ENCODE data around the gene YDJC. TPM values are rescaled to one million over a fixed set of nuclear protein-coding genes. Genes with fewer than 3 reads are reported as not detected.
A peak's percentile ranks its signal among the peaks of the same experiment; 100 is the strongest.
"Not testable (repeated sequence)": the region's sequence is repeated elsewhere in the genome, so short reads cannot be mapped to it uniquely, and the experiment has no call there.

YDJC gene
- total RNA-seq, result 10 to 100 TPM; 44.5 to 72.7 (median 54.6) TPM

- DNase-seq, result peak; percentile 94
- no peaks in the 10 kb centered on the region for H3K36me3 ChIP-seq
- H3K27ac ChIP-seq, result peak within 1 kb of the TSS in 2 of 3 donors; percentile 24 to 78
- intact Hi-C loops (cut with DNase I), result no loop called here
- H3K4me3 ChIP-seq (replicated peaks in 1 of 3), result peak within 1 kb of the TSS; percentile 84 to 99 (median 91)
- WGBS, 2 donors, result 0 to 1% methylated on average over 2 to 31 of the region's 93 CpGs
- no peaks in the 10 kb centered on the region for H3K9me3 ChIP-seq
- H3K4me1 ChIP-seq, result peaks cover 10 to 23% of the 10 kb centered on the region in 2 donors
- peak in 1 of 2 donors; percentile 59 for TF ChIP-seq POLR2A (IDR thresholded peaks at IDR 0.05)
- peak; percentile 11 to 93 (median 60) for TF ChIP-seq CTCF (IDR thresholded peaks at IDR 0.05)
- no peaks in the 10 kb centered on the region for H3K27me3 ChIP-seq
Measured at GRCh38 chr22:21629255-21630149, at the start of gene YDJC. YDJC (minus strand) TSS chr22:21630022; CDS start chr22:21630014, 8 bp downstream.

GRCh38 chr22:21679383-21679782 lies 49.6 kb upstream of the YDJC start:
- H3K4me3 ChIP-seq (replicated peaks in 1 of 3), result no peak overlapping the region
- DNase-seq, result no peak
- TF ChIP-seq POLR2A (IDR thresholded peaks at IDR 0.05) (no peak), CTCF (IDR thresholded peaks at IDR 0.05) (no peak)
- H3K4me1 ChIP-seq, result peaks cover 0 to 19% of the 10 kb centered on the region in 2 donors
- no peaks in the 10 kb centered on the region for H3K27me3 ChIP-seq
- intact Hi-C loops (cut with DNase I), result no loop called here
- 81 to 99% methylated on average over 4 of the region's 4 CpGs for WGBS, 2 donors
- H3K27ac ChIP-seq, result no peak overlapping the region
- H3K36me3 ChIP-seq, result peaks cover 14 to 31% of the 10 kb centered on the region in 2 donors
- H3K9me3 ChIP-seq, result no peaks in the 10 kb centered on the region

GRCh38 chr22:21678842-21679241 lies 49.0 kb upstream of the YDJC start:
- Histone ChIP-seq H3K36me3 (peaks cover 18 to 32% of the 10 kb centered on the region in 2 donors), H3K4me1 (peaks cover 0 to 19% of the 10 kb centered on the region in 2 donors)
- H3K4me3 ChIP-seq (replicated peaks in 1 of 3); H3K9me3 ChIP-seq; H3K27ac ChIP-seq; intact Hi-C loops (cut with DNase I); DNase-seq; H3K27me3 ChIP-seq: not testable (repeated sequence)
- 98 to 99% methylated on average over 12 of the region's 12 CpGs for WGBS, 2 donors

GRCh38 chr22:21677606-21678443 lies 48.0 kb upstream of the YDJC start:
- H3K4me1 ChIP-seq, result peaks cover 0 to 16% of the 10 kb centered on the region in 2 donors
- H3K27ac ChIP-seq, result no peak overlapping the region
- 75 to 92% methylated on average over 14 to 15 of the region's 15 CpGs for WGBS, 2 donors
- no peaks in the 10 kb centered on the region for H3K9me3 ChIP-seq
- H3K4me3 ChIP-seq (replicated peaks in 1 of 3), result no peak overlapping the region
- TF ChIP-seq POLR2A (IDR thresholded peaks at IDR 0.05) (no peak), CTCF (IDR thresholded peaks at IDR 0.05) (no peak)
- no peaks in the 10 kb centered on the region for H3K27me3 ChIP-seq
- H3K36me3 ChIP-seq, result peaks cover 29 to 35% of the 10 kb centered on the region in 2 donors
- DNase-seq, result no peak
- intact Hi-C loops (cut with DNase I), result no loop called here

- H3K4me3 ChIP-seq (replicated peaks in 1 of 3), result no peak overlapping the region
- TF ChIP-seq CTCF (IDR thresholded peaks at IDR 0.05) (no peak), POLR2A (IDR thresholded peaks at IDR 0.05) (no peak)
- H3K4me1 ChIP-seq, result peaks cover 1 to 2% of the 10 kb centered on the region in 2 donors
- H3K9me3 ChIP-seq, result no peaks in the 10 kb centered on the region
- no peak overlapping the region for H3K27ac ChIP-seq
- H3K27me3 ChIP-seq, result no peaks in the 10 kb centered on the region
- intact Hi-C loops (cut with DNase I), result no loop called here
- peaks cover 51 to 53% of the 10 kb centered on the region in 2 donors for H3K36me3 ChIP-seq
- DNase-seq, result no peak
- 94 to 96% methylated on average over 12 of the region's 12 CpGs for WGBS, 2 donors
Measured at GRCh38 chr22:21674638-21675245, 44.9 kb upstream of the YDJC start.

Measured in thyroid gland (tissue), 4 donors.